ENCODE results near the gene CDH26.
"Not testable (repeated sequence)": the region's sequence is repeated elsewhere in the genome, so short reads cannot be mapped to it uniquely, and the experiment has no call there.

CDH26 gene

DNA sequence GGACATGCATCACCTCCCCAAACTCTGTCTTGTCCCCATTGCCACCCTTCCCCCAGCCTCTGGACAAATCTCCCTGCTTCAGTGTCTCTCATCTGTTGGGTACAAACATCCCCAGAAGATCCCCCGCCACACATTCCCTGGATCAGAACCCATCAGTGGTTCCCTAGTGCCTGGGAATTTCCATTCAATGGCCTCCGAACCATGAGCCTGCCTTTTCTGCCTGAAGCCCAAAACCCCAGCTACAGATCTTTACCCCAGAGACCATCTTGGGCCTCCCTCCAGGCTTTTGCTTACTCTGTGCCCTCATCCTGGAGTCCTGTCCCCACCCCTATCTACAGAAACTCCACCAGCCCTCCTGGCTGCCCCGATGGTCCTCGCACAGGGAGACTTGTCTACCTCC lies 78.1 kb downstream of the CDH26 start:
- TF ChIP-seq, protein P1, sequence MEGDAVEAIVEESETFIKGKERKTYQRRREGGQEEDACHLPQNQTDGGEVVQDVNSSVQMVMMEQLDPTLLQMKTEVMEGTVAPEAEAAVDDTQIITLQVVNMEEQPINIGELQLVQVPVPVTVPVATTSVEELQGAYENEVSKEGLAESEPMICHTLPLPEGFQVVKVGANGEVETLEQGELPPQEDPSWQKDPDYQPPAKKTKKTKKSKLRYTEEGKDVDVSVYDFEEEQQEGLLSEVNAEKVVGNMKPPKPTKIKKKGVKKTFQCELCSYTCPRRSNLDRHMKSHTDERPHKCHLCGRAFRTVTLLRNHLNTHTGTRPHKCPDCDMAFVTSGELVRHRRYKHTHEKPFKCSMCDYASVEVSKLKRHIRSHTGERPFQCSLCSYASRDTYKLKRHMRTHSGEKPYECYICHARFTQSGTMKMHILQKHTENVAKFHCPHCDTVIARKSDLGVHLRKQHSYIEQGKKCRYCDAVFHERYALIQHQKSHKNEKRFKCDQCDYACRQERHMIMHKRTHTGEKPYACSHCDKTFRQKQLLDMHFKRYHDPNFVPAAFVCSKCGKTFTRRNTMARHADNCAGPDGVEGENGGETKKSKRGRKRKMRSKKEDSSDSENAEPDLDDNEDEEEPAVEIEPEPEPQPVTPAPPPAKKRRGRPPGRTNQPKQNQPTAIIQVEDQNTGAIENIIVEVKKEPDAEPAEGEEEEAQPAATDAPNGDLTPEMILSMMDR (IDR thresholded peaks at IDR 0.05; ENCODE audit: borderline replicate concordance, insufficient read depth, low read depth, low read length), result no peak
- no peak overlapping the region for H3K4me3 ChIP-seq (ENCODE audit: low read depth, low read length)

DNA sequence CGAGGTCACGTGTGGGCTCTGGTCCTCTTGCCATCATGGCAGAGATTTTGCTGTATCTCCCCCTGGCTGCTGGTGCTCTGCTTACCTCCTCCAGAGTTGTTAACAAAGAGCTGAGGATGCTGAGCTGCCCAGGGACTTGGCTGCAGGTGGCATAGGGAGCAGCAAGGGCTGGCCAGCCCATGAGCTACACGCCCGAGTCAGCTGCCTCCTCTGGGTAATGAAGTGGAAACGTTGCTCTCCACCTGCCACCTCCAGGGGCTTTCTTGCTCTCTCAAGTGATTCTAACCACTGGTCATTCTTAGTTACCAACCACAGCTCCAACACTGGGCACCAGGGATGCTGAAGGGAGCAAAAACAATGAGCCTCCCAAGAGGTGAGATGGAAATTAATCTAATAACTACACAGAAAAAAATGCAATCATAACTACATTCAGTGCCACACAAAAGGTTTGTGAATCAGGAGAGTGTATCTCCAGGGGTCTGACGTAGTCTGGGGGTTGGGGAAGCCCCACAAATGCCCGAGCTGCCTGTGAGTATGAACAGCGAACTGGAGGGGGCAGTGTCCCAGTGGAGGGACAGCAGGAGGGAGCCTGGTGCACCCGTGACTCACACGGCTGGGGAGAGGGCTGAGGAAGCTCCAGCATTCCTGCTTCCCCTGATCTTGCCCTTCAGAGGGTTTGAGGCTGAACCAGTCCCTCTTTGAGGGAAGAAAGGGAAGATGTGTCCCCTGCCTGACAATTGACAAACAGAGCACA lies 78.7 kb downstream of the CDH26 start:
- TF ChIP-seq, protein P1 (IDR thresholded peaks at IDR 0.05; ENCODE audit: borderline replicate concordance, insufficient read depth, low read depth, low read length), result no peak
- H3K4me3 ChIP-seq (ENCODE audit: low read depth, low read length), result no peak overlapping the region

DNA sequence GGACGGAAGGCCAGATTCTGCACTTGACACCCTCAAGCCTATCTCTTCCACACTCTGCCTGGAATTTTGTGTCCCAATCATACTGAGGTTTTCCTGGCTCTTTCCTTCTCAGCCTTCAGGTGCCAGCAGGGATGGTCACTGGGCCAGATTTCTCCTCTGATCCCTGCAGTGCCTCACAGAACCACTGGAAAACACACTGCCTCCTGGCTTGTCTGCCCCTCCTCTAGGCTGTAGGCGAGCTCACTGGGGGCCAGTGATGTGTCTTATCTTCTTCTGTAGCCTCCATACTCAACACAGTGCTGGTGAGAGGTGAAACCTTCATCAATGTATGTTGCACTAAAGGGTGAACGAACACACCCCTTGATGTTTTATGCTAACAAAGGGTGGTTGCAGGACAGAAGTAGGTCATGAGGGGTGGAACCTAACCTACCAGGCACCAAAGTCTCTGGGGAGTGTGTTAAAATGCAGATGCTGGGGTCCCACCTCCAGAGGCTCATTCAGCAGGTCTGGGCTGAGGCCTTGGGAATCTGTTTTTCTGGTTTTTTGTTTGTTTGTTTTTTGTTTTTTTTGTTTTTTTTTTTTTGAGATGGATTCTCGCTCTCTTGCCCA lies 80.3 kb downstream of the CDH26 start:
- TF ChIP-seq, protein P1 (IDR thresholded peaks at IDR 0.05; ENCODE audit: borderline replicate concordance, insufficient read depth, low read depth, low read length), result no peak

DNA sequence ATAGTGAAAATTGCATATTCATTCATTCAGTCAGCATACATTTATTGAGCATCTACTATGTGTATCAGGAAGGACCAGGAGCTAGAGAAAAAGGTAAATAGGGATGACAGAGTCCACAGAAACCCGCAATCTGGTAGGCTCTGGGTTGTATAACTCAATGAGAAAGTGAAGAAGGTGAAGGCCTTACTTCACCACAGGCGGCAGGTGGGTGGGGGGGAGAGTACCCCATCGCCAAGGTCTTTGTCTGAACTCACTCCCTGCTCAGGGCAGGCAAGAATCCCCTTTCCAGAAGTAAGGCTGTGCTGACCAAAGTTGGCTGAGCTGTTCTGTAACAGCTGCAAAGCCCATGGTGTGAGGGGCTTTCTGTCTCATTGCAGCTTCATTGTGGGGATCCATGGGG lies 81.3 kb downstream of the CDH26 start:
- TF ChIP-seq, protein P1 (IDR thresholded peaks at IDR 0.05; ENCODE audit: borderline replicate concordance, insufficient read depth, low read depth, low read length), result no peak
- H3K4me3 ChIP-seq (ENCODE audit: low read depth, low read length), result no peak overlapping the region

More for the DNA sequence above, 80.3 kb downstream of the CDH26 start:
- H3K4me3 ChIP-seq (ENCODE audit: low read depth, low read length), result no peak overlapping the region

DNA sequence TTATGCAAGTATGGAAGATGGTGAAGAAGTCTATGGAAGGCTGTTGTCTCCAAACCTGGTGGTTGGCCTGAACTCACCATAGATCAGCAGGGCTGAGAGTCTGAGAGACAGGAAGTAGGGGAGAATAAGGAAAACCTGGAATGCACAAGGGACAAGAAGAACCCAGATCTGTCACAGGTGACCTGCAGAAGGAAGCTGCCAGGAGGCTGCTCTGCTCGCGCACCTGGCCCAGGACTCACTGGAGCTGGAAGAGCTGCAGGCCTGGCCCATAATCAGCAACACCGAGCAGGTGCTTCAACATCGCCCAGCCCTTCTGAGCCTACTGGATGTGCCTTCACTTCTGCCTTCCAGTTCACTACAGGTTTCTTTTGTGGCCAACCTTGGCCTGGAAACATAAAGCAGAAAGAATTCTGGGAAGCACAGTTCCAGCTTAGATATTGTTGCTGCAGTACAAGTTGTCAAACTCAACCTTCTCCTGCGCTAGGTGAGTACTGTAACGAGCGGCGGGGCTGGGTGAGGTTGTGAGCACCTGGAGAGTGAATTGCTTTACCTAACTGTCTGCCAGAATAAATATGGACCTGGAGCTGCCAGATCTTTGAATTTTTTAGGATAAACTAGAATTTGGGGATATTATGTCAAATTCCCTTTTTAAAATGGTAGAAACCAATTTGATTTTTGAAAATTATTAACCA lies 82.4 kb downstream of the CDH26 start:
- no peak overlapping the region for H3K4me3 ChIP-seq (ENCODE audit: low read depth, low read length)
- TF ChIP-seq, protein P1 (IDR thresholded peaks at IDR 0.05; ENCODE audit: borderline replicate concordance, insufficient read depth, low read depth, low read length), result no peak

DNA sequence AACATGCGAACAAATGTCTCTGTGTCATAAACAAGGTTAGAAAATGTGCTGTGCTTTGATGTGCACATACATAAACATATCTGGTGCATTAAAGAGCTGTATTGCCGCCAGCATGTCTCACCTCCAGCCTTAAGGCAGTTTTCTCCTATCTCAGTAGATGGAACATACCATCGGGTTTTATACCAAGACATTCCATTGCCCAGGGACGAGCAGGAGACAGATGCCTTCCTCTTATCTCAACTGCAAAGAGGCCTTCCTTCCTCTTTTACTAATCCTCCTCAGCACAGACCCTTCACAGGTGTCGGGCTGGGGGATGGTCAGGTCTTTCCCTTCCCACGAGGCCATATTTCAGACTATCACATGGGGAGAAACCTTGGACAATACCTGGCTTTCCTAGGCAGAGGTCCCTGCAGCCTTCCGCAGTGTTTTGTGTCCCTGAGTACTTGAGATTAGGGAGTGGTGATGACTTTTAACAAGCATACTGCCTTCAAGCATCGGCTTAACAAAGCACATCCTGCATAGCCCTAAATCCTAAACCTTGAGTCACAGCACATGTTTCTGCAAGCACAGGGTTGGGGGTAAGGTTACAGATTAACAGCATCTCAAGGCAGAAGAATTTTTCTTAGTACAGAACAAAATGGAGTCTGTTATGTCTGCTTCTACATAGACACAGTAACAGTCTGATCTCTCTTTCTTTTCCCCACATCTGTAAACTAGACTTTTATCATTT lies 83.4 kb downstream of the CDH26 start:
- not testable (repeated sequence) for H3K4me3 ChIP-seq (ENCODE audit: low read depth, low read length)

DNA sequence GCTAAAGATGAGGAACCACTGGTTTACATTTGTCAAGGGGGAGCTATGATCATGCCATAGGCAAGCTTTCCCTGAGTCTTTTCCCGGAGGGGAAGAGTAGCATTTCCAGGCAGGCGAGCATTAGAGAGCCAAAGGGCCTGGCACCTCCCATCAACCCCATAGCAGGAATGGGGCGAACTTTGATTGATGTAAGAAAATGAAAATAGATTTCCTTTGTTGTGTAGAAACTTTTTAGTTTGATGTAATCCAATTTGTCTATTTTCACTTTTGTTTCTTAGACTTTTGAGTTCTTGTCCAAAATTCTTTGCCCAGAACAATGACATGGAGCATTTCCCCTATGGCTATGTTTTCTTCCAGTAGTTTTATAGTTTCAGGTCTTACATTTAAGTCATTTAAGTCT lies 85.2 kb downstream of the CDH26 start:
- no peak overlapping the region for H3K4me3 ChIP-seq (ENCODE audit: low read depth, low read length)
- TF ChIP-seq, protein P1 (IDR thresholded peaks at IDR 0.05; ENCODE audit: borderline replicate concordance, insufficient read depth, low read depth, low read length), result no peak

All from GM12875 (cell line).